HG03565 (cell line): ENCODE data around the gene L1CAM.

Source experiments
- ATAC-seq: cut with Tn5 transposase; IDR thresholded peaks from one replicate; pipeline ENCODE4 v1.9.1; 2021; ENCODE audit warnings: mild to moderate bottlenecking, moderate library complexity; ENCODE audit not compliant: unreplicated experiment

L1CAM gene

DNA sequence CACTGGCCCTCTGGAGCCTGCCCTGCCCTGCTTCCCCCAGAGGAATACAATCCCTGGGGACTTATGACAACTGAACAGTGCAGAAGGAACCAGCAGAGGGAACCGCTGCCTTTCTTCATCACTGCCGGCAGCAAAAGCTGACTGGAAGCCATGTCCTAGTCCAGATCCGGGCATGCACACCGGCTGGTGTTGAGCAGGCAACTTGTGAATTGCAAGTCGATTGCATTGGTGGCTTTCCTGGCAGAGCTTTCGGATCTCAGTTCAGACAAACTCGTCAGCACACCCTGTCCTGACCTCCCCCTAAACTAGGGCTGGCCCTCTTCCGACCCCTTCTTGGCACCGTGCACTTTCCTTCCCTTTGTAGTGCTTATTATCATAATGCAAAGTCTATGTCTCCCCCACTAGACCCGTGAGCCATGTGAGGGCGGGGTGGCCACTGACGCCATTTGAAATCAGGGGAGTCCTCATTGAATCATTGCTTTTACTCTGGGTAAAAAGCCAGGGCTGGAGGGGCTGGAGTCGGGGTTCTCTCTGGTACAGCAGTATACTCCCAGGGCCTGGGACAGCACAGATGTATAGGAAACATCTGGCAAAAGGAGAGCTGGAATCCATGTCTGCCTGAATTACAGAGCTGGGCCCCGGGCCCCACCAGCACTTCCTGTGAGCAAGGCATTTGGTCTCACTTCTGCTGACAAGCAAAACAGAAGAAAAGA, 38.3 kb upstream of the L1CAM start:
- ATAC-seq = no peak

GRCh38 chrX:153922932-153923857, 37.2 kb upstream of the L1CAM start:
- ATAC-seq = no peak

- ATAC-seq = no peak
These were observed 35.8 kb upstream of the L1CAM start for GRCh38 chrX:153921511-153922446.

- no peak for ATAC-seq
These were observed 35.1 kb upstream of the L1CAM start for GRCh38 chrX:153921070-153921469.

GRCh38 chrX:153920546-153920945, 34.6 kb upstream of the L1CAM start:
- ATAC-seq = no peak

DNA sequence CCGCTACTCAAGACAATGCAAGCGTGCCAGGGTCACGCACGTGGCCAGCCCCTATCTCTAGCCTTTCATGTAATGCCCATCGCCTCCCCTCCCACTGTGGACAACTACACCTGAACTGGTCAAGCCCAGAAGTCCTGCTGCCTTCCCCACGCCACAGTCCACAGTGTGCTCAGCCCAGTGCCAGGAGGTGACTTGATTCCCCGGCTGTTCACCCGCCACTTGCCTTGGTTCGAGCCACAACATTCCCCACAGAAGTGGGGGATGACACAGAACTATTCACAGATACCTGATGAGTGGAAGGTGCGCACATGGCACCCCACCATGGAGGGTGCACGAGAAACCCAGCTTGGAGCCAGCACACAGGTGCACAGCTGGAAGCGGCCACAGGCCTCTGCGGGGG, 33.3 kb upstream of the L1CAM start:
- no peak for ATAC-seq

GRCh38 chrX:153917869-153918268, 31.9 kb upstream of the L1CAM start:
- ATAC-seq = no peak

GRCh38 chrX:153913701-153914100, 27.7 kb upstream of the L1CAM start:
- no peak for ATAC-seq

- ATAC-seq = no peak
These were observed 27.2 kb upstream of the L1CAM start for GRCh38 chrX:153913211-153913610.

- no peak for ATAC-seq
These were observed 25.8 kb upstream of the L1CAM start for GRCh38 chrX:153911798-153912197.

GRCh38 chrX:153910446-153910845, 24.5 kb upstream of the L1CAM start:
- ATAC-seq = no peak

GRCh38 chrX:153909980-153910360, 24.0 kb upstream of the L1CAM start:
- ATAC-seq = no peak

GRCh38 chrX:153909024-153909979, 23.3 kb upstream of the L1CAM start:
- no peak for ATAC-seq

GRCh38 chrX:153908219-153908860, 22.4 kb upstream of the L1CAM start:
- no peak for ATAC-seq

DNA sequence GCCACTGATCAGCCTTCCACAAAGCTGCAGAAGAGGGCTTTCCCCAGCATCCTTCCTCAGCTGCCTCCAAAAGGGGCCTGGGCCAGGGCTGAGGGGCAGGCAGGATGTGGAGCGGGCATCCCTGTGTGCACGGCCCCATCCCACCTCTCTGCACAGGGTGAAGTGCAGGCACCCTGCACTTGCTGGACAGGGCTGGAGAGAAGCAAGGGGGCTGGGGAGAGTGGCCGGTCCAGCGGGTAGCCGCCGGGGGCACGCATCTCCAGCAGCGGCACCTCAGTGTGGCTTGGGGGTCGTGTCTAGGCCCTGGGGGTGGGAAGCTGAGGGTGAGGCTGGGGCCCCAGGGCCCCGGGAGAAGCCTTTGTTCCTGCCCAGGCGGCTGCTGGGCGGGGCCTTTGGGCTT, 21.5 kb upstream of the L1CAM start:
- ATAC-seq = no peak

GRCh38 chrX:153906126-153906917, 20.3 kb upstream of the L1CAM start:
- ATAC-seq = no peak

DNA sequence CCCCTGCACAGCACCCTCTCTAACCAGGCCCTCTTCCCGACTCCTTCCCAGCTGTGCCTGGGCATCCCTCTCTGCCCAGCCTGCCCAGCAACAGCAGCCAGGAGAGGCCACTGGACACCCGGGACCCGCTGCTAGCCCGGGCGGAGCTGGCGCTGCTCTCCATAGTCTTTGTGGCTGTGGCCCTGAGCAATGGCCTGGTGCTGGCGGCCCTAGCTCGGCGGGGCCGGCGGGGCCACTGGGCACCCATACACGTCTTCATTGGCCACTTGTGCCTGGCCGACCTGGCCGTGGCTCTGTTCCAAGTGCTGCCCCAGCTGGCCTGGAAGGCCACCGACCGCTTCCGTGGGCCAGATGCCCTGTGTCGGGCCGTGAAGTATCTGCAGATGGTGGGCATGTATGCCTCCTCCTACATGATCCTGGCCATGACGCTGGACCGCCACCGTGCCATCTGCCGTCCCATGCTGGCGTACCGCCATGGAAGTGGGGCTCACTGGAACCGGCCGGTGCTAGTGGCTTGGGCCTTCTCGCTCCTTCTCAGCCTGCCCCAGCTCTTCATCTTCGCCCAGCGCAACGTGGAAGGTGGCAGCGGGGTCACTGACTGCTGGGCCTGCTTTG, 19.6 kb upstream of the L1CAM start:
- no peak for ATAC-seq
